Upper lobe of left lung (tissue), 4 donors: ENCODE data around the gene CTBP1.

Source experiments
- CTCF ChIP-seq, 6 experiments: fragments of 450-650 bp in 4 of 6; fragments of 200-600 bp in 2 of 6; sonication (generic) in 2 of 6; IDR thresholded peaks; one replicate each; pipeline ENCODE4 v1.5.1; 2016 to 2019; ENCODE audit warnings: antibody characterized with exemption in 6 of 6
- EP300 ChIP-seq, 4 donors: sonication (generic); formaldehyde crosslinking; IDR thresholded peaks; one replicate each; pipeline ENCODE4 v1.5.1; 2017; ENCODE audit warnings: antibody characterized with exemption in 4 of 4, control low read depth in 2 of 4
- POLR2A ChIP-seq, 4 donors: fragments of 450-650 bp; IDR thresholded peaks; one replicate each; pipeline ENCODE4 v1.5.1; 2016 to 2017; ENCODE audit warnings: antibody characterized with exemption in 4 of 4, mild to moderate bottlenecking in 2 of 4

DNA sequence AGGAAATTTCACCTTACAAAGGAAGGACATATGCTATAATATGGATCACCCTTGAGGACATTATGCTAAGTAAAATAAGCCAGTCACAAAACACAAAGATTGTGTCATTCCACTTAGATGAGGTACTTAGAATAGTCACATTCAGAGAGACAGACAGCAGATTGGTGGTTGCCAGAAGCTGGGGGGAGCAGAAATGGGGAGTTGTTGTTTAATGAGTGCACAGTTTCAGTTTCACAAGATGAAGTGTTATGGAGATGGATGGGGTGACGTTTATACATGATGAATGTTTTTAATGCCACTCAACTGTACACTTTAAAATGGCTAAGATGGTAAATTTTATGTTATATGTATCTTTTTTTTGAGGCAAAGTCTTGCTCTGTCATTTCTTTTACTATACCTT lies 61.7 kb downstream of the CTBP1 start:
- no peak for TF ChIP-seq CTCF (IDR thresholded peaks at IDR 0.05)
- TF ChIP-seq POLR2A (IDR thresholded peaks at IDR 0.05): no peak
- TF ChIP-seq EP300 (IDR thresholded peaks at IDR 0.05): no peak
